Neutrophil (primary cell): ENCODE data around the gene SYVN1.

Experiments
- H3K27ac ChIP-seq: fragments of 200-600 bp; sonication (generic); 2 replicates; pipeline ENCODE4 v1.5.1; 2016; ENCODE audit warnings: mild to moderate bottlenecking, moderate library complexity
- H3K27me3 ChIP-seq: fragments of 200-600 bp; sonication (generic); 2 replicates; pipeline ENCODE4 v1.6.0; 2016; ENCODE audit warnings: mild to moderate bottlenecking
- H3K36me3 ChIP-seq: fragments of 200-600 bp; sonication (generic); 2 replicates; pipeline ENCODE4 v1.5.1; 2017
- H3K4me1 ChIP-seq, 2 experiments: fragments of 200-600 bp in 1 of 2; sonication (generic) in 1 of 2; 1 replicate in 1 of 2; 2 replicates in 1 of 2; pipeline versions ENCODE4 v1.5.1 to v1.6.1; 2013 to 2016; ENCODE audit warnings: low read depth in 1 of 2, low read length in 1 of 2, mild to moderate bottlenecking in 1 of 2, moderate library complexity in 1 of 2; ENCODE audit not compliant: control insufficient read depth in 1 of 2, insufficient read depth in 1 of 2
- H3K4me3 ChIP-seq, 2 experiments: fragments of 200-600 bp in 1 of 2; sonication (generic) in 1 of 2; 1 replicate in 1 of 2; 2 replicates in 1 of 2; pipeline ENCODE4 v1.5.1; 2013 to 2016; ENCODE audit warnings: low read depth in 1 of 2, low read length in 1 of 2, mild to moderate bottlenecking in 1 of 2, moderate library complexity in 1 of 2
- H3K9me3 ChIP-seq: fragments of 200-600 bp; sonication (generic); 2 replicates; pipeline ENCODE4 v1.5.1; 2016
- TF ChIP-seq, protein P1 (sequence below): fragments of 200-600 bp; sonication (generic); IDR thresholded peaks from 2 replicates; pipeline ENCODE4 v1.5.1; 2016; ENCODE audit warnings: antibody characterized with exemption

Gene SYVN1

DNA sequence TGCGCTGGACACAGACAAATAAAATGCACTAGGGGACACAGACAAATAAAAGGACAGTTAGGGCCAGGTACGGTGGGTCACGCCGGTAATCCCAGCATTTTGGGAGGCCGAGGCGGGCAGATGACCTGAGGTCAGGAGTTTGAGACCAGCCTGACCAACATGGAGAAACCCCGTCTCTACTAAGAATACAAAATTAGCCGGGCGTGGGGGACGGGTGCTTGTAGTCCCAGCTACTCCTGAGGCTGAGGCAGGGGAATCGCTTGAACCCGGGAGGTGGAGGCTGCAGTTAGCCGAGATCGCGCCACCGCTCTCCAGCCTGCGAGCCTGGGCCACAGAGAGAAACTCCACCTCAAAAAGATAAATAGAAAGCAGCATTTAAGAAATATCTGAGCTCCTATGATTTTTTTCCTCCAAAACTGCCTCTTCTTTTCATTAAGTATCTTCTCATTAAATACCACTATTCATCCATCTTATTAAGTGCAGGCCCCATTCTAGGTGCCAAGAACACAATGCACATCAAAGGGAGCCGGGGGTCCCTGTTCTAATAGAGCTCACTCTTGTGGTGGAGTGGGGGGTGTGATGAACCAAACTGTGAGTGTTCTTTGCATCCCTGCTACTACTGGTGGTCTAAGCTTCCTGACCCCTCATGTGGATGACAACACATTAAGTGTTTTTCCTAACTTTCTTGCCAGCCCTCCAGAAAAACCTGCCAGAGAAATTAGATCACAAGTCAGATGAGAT lies 16.1 kb downstream of the SYVN1 start:
- Histone ChIP-seq H3K4me3 (peak overlapping the region in 1 of 2 experiments; percentile 74), H3K27me3 (peaks cover 14% of the 10 kb centered on the region), H3K27ac (peak overlapping the region; percentile 90), H3K36me3 (peaks cover 36% of the 10 kb centered on the region), H3K9me3 (no peaks in the 10 kb centered on the region), H3K4me1 (peaks cover 48% of the 10 kb centered on the region in 2 experiments)
- TF ChIP-seq, protein P1, sequence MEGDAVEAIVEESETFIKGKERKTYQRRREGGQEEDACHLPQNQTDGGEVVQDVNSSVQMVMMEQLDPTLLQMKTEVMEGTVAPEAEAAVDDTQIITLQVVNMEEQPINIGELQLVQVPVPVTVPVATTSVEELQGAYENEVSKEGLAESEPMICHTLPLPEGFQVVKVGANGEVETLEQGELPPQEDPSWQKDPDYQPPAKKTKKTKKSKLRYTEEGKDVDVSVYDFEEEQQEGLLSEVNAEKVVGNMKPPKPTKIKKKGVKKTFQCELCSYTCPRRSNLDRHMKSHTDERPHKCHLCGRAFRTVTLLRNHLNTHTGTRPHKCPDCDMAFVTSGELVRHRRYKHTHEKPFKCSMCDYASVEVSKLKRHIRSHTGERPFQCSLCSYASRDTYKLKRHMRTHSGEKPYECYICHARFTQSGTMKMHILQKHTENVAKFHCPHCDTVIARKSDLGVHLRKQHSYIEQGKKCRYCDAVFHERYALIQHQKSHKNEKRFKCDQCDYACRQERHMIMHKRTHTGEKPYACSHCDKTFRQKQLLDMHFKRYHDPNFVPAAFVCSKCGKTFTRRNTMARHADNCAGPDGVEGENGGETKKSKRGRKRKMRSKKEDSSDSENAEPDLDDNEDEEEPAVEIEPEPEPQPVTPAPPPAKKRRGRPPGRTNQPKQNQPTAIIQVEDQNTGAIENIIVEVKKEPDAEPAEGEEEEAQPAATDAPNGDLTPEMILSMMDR = no peak

DNA sequence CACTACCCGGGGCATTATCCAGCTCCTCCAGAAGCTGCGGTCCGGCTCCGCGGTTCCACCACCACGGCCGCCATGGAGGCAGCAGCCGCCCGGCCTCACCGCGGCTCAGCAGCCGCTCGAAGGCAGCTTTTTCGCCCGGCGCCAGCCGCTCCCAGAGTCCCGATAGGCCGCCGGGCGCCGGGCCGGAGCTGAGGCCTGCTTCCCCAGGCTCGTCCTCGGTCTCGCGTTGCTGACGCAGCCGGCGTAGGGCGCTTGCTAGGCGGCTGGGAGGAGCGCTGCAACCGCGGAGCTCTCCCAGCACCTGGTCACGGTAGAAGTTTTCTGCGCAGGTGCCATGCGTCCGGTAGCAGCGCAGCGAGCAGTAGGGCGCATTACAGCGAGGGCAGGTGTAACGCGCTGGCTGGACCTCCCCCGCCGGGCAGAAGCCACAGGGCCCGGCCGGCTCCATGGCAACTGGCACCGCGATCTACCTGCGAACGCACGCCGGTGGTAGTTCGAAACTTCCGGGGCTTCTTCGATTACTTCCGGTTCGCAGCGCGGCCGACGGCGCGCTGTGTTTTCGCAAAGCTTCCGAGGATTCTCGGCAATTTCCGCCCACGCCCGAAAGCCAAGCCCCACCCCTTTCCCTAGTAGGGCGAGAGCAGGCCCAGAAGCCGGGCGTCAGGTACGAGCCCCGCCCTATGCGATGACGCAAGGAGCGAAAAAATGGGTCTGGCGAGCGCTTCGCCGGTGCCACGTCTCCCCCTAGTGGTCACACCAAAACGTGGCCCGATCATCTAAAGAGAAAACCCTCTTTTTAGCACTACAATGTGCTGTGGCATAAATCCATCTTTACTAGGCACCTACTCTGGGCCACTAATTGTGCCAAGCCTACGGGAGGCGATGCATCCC lies 16.9 kb downstream of the SYVN1 start, which contains the start of gene ZNHIT2:
TSS of gene ZNHIT2 (minus strand) at position 496 of the 891 bp plus-strand sequence. CDS start at position 448, 48 bp downstream.
- Histone ChIP-seq H3K27ac (peak within 1 kb of the TSS; percentile 90), H3K4me3 (peak within 1 kb of the TSS; percentile 74 to 89), H3K9me3 (no peaks in the 10 kb centered on the region), H3K36me3 (peaks cover 36% of the 10 kb centered on the region), H3K4me1 (peaks cover 48% of the 10 kb centered on the region in 2 experiments), H3K27me3 (peaks cover 22% of the 10 kb centered on the region)
- TF ChIP-seq, protein P1 = peak; percentile 95

DNA sequence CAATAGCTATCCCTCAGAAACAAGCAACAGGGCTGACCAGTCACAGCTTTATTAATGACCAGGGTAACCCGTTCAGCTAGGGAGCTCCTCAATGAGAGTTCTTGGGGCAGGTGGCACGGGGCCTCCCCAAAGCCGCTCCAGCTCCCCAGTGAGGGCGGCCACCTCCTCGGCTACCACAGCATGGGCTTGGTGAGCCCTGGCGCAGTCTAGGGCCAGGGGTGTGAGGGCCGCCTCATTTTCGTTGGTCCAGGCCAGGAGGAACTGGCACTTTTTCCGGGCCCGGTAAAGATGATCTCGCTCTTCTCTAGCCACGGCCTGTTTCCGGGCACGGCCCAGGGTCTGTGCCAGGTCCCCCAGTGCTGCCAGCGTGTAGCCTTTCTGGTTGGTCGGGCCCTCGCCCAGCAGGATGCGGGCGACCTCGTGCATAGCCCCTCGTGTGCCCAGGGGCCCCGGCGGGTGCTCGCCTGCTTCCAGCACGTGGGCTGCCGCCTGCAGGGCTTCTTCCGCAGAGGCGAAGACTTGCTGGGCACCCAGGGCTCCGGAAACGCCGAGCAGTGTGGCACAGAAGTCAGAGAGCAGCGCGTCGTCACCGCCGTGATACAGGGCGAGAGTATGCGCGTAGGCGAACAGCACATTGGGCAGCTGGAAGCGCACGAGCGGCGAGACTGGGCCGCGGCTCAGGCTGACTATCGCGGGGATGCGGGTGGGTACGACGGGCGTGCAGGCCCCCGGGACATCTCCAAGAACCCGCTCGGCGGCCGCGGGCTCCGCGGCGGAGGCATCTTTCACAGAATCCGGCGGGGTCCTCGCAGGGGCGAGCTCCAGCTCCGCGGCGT lies 17.7 kb downstream of the SYVN1 start:
- TF ChIP-seq, protein P1 = no peak
- Histone ChIP-seq H3K4me1 (peaks cover 53 to 54% of the 10 kb centered on the region in 2 experiments), H3K27ac (peak overlapping the region; percentile 90), H3K9me3 (no peaks in the 10 kb centered on the region), H3K4me3 (peak overlapping the region; percentile 74 to 89), H3K36me3 (peaks cover 36% of the 10 kb centered on the region), H3K27me3 (peaks cover 29% of the 10 kb centered on the region)

DNA sequence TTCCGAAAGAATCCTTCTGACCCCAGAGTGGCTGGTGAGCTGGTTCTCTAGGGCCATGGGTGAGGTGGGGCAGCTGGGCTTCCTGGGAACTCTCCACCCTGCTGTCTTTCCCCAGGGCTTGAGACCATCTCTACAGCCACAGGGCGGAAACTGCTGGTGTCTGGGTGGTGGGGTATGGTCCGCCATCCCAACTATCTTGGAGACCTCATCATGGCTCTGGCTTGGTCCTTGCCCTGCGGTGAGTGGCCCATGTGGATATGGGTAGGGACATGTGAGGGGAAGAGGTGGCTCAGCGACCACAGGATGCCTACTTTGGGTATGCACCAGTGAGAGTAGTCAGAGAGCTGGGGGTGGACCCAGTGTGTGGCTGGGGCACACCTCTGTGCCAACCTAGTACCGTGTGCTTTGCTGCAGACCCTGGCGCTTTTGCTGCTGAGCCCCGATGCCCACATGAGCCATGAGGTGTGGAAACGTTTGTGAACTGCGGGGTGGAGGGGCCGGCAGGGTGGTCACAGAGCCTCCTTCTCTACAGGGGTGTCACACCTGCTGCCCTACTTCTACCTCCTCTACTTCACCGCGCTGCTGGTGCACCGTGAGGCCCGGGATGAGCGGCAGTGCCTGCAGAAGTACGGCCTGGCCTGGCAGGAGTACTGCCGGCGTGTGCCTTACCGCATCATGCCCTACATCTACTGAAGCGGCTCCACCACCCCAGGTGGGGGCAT lies 18.8 kb downstream of the SYVN1 start:
- Histone ChIP-seq H3K27ac (no peak overlapping the region), H3K9me3 (no peaks in the 10 kb centered on the region), H3K4me1 (peaks cover 53 to 54% of the 10 kb centered on the region in 2 experiments), H3K36me3 (peaks cover 27% of the 10 kb centered on the region), H3K4me3 (no peak overlapping the region), H3K27me3 (peaks cover 29% of the 10 kb centered on the region)
- TF ChIP-seq, protein P1 = no peak
